K562 (cell line): ENCODE data around the gene NTRK3.

Experiments
- EZH2 ChIP-seq: IDR thresholded peaks from 2 replicates; pipeline ENCODE4 v1.6.1; 2012; ENCODE audit warnings: low read depth, mild to moderate bottlenecking, inconsistent platforms, low read length, borderline replicate concordance
- FOSL1 ChIP-seq: fragments of 200-800 bp; sonication (Bioruptor generic); conservative IDR thresholded peaks from 2 replicates; pipeline ENCODE4 v1.6.1; 2016; ENCODE audit warnings: missing genetic modification characterization, missing compliant biosample characterization
- NCOR1 ChIP-seq: fragments of 450-650 bp; IDR thresholded peaks from 2 replicates; pipeline ENCODE4 v1.6.1; 2016; ENCODE audit warnings: mild to moderate bottlenecking, moderate library complexity
- NFIC ChIP-seq: fragments of 450-650 bp; IDR thresholded peaks from 2 replicates; pipeline ENCODE4 v1.6.1; 2017; ENCODE audit warnings: mild to moderate bottlenecking, inconsistent platforms
- POLR2AphosphoS2 ChIP-seq: IDR thresholded peaks from 2 replicates; pipeline ENCODE4 v1.6.1; 2012; ENCODE audit warnings: low read length, improper control_type of control experiment
- ZNF184 ChIP-seq: sonication (generic); formaldehyde crosslinking; IDR thresholded peaks from 2 replicates; pipeline ENCODE4 v1.5.0; 2020; ENCODE audit warnings: missing genetic modification reagents
- ZNF274 ChIP-seq: IDR thresholded peaks from 2 replicates; pipeline ENCODE4 v1.6.1; 2011; ENCODE audit warnings: low read depth, mild to moderate bottlenecking, low read length, moderate library complexity, borderline replicate concordance
- ZNF354B ChIP-seq: fragments of 250-450 bp; sonication (Bioruptor Pico); IDR thresholded peaks from 2 replicates; pipeline ENCODE4 v1.4.0; 2020
- TF ChIP-seq, protein P1 (sequence below): fragments of 450-650 bp; IDR thresholded peaks from 2 replicates; pipeline ENCODE4 v1.6.1; 2016; ENCODE audit warnings: low read depth, mild to moderate bottlenecking, moderate library complexity
- TF ChIP-seq, protein P2 (sequence below), 3 experiments: IDR thresholded peaks in 2 of 3; conservative IDR thresholded peaks in 1 of 3; 2 replicates each; pipeline ENCODE4 v1.5.1; 2011 to 2012; ENCODE audit warnings: low read length in 3 of 3, mild to moderate bottlenecking in 3 of 3, control low read depth in 2 of 3, improper control_type of control experiment in 1 of 3, inconsistent platforms in 1 of 3, low read depth in 1 of 3, mixed read lengths in 1 of 3, moderate library complexity in 1 of 3; ENCODE audit not compliant: insufficient read depth in 2 of 3
- TF ChIP-seq, protein P3 (sequence below): sonication (generic); formaldehyde crosslinking; IDR thresholded peaks from 2 replicates; pipeline ENCODE4 v1.8.0; 2022; ENCODE audit warnings: mild to moderate bottlenecking, missing genetic modification reagents, borderline replicate concordance

DNA sequence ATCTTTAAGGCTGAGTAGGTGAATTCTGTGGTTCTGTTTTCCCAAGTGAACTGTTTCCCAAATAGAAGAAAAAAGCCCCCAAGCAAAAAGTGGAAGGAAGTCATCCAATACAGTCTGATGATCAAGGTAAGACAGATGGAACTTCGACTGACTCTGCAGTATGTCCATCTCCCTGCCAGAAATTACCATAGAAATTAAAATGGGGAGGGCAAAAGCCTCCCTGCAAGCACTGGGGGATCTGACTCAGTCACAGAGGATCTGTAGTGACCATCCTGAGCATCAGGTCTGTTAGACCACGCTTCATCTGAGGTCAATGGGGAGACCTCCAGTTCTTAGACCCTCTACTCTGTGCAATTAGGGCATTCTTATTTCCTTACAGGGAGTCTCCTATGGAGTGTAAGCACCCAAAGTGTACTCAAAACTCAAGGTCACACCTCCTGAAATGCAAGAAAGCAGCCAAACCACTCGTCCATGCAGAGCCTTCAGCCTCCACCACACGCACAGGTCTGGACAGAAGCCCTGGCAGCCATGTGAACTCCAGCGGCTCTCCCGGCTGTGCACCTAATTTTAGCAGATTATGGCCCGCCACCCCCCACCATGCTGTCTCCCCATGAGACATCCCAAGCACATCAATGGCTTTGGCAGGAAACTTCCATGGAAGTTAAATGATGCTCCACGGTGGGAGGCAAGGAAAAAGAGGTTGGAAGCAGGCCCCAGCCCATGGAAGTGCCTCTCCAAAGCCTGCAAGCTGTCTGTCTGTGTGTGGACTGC, 348.7 kb downstream of the NTRK3 start:
- TF ChIP-seq POLR2AphosphoS2 = no peak
- no peak for TF ChIP-seq ZNF274
- TF ChIP-seq EZH2 = no peak
- TF ChIP-seq, protein P1, sequence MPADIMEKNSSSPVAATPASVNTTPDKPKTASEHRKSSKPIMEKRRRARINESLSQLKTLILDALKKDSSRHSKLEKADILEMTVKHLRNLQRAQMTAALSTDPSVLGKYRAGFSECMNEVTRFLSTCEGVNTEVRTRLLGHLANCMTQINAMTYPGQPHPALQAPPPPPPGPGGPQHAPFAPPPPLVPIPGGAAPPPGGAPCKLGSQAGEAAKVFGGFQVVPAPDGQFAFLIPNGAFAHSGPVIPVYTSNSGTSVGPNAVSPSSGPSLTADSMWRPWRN = no peak
- TF ChIP-seq NFIC = no peak
- TF ChIP-seq ZNF184 (CRISPR knock-in tag) = no peak
- no peak for TF ChIP-seq ZNF354B
- TF ChIP-seq, protein P2, sequence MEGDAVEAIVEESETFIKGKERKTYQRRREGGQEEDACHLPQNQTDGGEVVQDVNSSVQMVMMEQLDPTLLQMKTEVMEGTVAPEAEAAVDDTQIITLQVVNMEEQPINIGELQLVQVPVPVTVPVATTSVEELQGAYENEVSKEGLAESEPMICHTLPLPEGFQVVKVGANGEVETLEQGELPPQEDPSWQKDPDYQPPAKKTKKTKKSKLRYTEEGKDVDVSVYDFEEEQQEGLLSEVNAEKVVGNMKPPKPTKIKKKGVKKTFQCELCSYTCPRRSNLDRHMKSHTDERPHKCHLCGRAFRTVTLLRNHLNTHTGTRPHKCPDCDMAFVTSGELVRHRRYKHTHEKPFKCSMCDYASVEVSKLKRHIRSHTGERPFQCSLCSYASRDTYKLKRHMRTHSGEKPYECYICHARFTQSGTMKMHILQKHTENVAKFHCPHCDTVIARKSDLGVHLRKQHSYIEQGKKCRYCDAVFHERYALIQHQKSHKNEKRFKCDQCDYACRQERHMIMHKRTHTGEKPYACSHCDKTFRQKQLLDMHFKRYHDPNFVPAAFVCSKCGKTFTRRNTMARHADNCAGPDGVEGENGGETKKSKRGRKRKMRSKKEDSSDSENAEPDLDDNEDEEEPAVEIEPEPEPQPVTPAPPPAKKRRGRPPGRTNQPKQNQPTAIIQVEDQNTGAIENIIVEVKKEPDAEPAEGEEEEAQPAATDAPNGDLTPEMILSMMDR (IDR thresholded peaks at IDR 0.05 in 2 of 3, conservative IDR thresholded peaks at IDR 0.05 in 1 of 3; ENCODE audit: insufficient read depth in 2 of 3, low read depth in 1 of 3, low read length in 3 of 3) = no peak
- TF ChIP-seq, protein P3, sequence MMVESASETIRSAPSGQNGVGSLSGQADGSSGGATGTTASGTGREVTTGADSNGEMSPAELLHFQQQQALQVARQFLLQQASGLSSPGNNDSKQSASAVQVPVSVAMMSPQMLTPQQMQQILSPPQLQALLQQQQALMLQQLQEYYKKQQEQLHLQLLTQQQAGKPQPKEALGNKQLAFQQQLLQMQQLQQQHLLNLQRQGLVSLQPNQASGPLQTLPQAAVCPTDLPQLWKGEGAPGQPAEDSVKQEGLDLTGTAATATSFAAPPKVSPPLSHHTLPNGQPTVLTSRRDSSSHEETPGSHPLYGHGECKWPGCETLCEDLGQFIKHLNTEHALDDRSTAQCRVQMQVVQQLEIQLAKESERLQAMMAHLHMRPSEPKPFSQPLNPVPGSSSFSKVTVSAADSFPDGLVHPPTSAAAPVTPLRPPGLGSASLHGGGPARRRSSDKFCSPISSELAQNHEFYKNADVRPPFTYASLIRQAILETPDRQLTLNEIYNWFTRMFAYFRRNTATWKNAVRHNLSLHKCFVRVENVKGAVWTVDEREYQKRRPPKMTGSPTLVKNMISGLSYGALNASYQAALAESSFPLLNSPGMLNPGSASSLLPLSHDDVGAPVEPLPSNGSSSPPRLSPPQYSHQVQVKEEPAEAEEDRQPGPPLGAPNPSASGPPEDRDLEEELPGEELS (CRISPR knock-in tag) = no peak
- TF ChIP-seq NCOR1 = no peak
- TF ChIP-seq FOSL1 (tag) = no peak
